ENCODE data around the gene FCHSD1.

The FCHSD1 gene

DNA sequence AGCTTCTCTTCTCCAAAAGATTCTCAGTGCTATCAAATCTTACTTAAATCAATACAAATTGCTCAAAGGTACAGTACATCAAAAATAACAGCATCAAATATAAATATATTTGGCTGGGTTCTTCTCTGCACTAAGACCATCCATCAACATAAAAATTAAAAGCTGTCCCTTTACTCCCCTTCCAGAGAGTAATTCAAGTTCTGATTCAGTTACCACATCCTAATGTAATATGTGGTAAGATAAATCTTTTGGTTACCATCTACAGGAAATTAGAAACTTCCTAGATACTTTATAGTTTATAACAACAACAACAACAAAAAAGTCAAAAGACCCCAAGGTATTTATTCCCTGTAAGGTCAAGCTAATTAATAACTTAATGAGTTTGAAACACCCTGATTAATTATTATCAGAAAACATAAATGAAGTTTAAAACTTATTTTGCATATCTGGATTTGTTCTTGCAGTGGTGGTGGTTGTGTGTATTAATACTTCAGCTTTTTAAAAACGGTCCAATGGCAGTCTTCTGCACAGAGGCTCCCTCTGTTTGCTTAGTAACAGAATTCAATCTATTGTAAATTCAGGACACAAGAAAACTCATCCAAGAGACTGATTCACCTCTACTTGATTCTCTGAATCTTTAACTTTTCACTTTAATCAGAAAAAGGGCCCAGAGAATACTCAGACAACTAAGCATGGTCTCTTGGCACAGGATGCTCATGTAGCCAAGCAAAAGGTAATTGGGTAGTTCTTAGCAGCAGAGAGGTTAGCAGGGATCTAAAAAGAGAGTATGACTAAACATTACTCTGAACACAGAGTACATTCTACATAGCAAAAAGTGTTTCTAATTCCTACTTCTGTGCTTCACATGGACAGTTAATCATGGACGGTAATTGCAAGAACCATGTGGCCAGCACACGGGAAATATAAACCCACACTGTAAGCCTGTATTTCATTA is 52.5 kb downstream of the FCHSD1 start:
- WGBS (ENCODE audit: extremely low coverage, insufficient coverage, low lambda C conversion rate) = no CpG with 5 or more reads among the region's 3 CpGs
- H4K5ac ChIP-seq (ENCODE audit: low read length) = no peak overlapping the region
- no peaks in the 10 kb centered on the region for H3K27me3 ChIP-seq (ENCODE audit: insufficient read depth, low read length, poor library complexity)
- H3K36me3 ChIP-seq (ENCODE audit: control insufficient read depth, insufficient read depth, low read length) = no peaks in the 10 kb centered on the region
- no peak for DNase-seq
- no peak overlapping the region for H3K4me3 ChIP-seq (ENCODE audit: low read length)
- H3K4me1 ChIP-seq (ENCODE audit: control insufficient read depth, low read depth, low read length) = no peaks in the 10 kb centered on the region
- H3K9ac ChIP-seq (ENCODE audit: low read length) = no peak overlapping the region
- H3K4me2 ChIP-seq (ENCODE audit: low read length) = no peak overlapping the region
- H2AK5ac ChIP-seq (ENCODE audit: low read length) = no peak overlapping the region
- no peak overlapping the region for H2BK120ac ChIP-seq (ENCODE audit: low read depth, low read length)
- peaks cover 20% of the 10 kb centered on the region for H3K79me1 ChIP-seq (ENCODE audit: low read length)
- H3K23ac ChIP-seq (ENCODE audit: low read length) = no peak overlapping the region
- H3K56ac ChIP-seq (ENCODE audit: low read length) = no peak overlapping the region
- no peak overlapping the region for H2BK5ac ChIP-seq (ENCODE audit: low read length)
- H3K18ac ChIP-seq (ENCODE audit: low read length) = no peak overlapping the region
- no peak overlapping the region for H3K4ac ChIP-seq (ENCODE audit: low read depth, low read length)
- no peak overlapping the region for H4K8ac ChIP-seq (ENCODE audit: low read depth, low read length)
- H3K79me2 ChIP-seq (ENCODE audit: control insufficient read depth, insufficient read depth, low read length) = peaks cover 42% of the 10 kb centered on the region
- H2BK15ac ChIP-seq (replicated peaks; ENCODE audit: low read depth) = no peak overlapping the region
- no peak overlapping the region for H3K27ac ChIP-seq (ENCODE audit: low read depth, low read length)

DNA sequence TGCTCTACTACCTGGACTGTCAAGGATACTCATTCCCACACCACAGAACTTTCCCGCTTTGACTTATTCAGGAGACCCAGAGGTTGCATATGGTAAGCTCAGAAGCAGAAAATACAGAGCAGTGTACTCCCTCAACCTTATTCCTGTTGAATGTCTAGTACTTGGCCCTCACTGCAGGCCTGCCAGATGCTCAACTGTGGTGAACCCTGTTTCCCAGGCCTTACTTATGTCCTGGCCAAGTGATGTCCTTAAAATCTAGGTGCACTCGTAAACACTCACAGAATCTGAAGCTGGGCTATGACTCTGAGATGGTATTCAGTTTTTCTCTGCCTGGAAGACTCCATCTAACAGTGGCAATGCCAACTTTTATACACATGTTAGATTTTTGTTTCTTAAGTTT is 53.4 kb downstream of the FCHSD1 start:
- Histone ChIP-seq H3K79me2 (ENCODE audit: control insufficient read depth, insufficient read depth, low read length) (peaks cover 39% of the 10 kb centered on the region), H2AK5ac (ENCODE audit: low read length) (no peak overlapping the region), H3K4me3 (ENCODE audit: low read length) (no peak overlapping the region), H3K27me3 (ENCODE audit: insufficient read depth, low read length, poor library complexity) (no peaks in the 10 kb centered on the region), H4K5ac (ENCODE audit: low read length) (no peak overlapping the region), H3K23ac (ENCODE audit: low read length) (no peak overlapping the region), H3K56ac (ENCODE audit: low read length) (no peak overlapping the region), H2BK120ac (ENCODE audit: low read depth, low read length) (no peak overlapping the region), H3K9ac (ENCODE audit: low read length) (no peak overlapping the region), H3K79me1 (ENCODE audit: low read length) (peaks cover 22% of the 10 kb centered on the region), H2BK15ac (replicated peaks; ENCODE audit: low read depth) (no peak overlapping the region), H3K27ac (ENCODE audit: low read depth, low read length) (no peak overlapping the region), H4K8ac (ENCODE audit: low read depth, low read length) (no peak overlapping the region), H2BK5ac (ENCODE audit: low read length) (no peak overlapping the region), H3K18ac (ENCODE audit: low read length) (no peak overlapping the region), H3K4ac (ENCODE audit: low read depth, low read length) (no peak overlapping the region), H3K4me1 (ENCODE audit: control insufficient read depth, low read depth, low read length) (no peaks in the 10 kb centered on the region), H3K36me3 (ENCODE audit: control insufficient read depth, insufficient read depth, low read length) (no peaks in the 10 kb centered on the region), H3K4me2 (ENCODE audit: low read length) (no peak overlapping the region)
- DNase-seq = no peak
- WGBS (ENCODE audit: extremely low coverage, insufficient coverage, low lambda C conversion rate) = no CpG with 5 or more reads among the region's 2 CpGs

DNA sequence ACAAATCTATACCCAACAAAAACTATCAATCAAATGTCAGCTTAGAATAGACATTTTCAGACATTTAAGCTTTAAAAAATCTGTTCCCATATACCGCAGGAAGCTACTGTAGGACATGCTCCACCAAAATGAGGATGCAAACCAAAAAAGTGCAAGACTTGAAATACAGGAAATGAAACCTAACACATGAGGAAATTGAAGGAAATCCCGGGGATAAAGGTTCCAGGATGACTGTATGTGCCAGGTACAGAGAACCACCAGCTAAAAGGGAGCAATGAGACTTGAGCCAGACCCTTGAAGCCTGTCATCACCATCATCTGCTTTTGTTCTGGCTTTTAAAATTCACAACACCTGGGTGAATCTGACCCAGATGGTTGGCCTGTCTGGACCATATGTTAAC is 53.8 kb downstream of the FCHSD1 start:
- Histone ChIP-seq H3K56ac (ENCODE audit: low read length) (no peak overlapping the region), H3K18ac (ENCODE audit: low read length) (no peak overlapping the region), H4K5ac (ENCODE audit: low read length) (no peak overlapping the region), H3K9ac (ENCODE audit: low read length) (no peak overlapping the region), H2BK120ac (ENCODE audit: low read depth, low read length) (no peak overlapping the region), H3K27me3 (ENCODE audit: insufficient read depth, low read length, poor library complexity) (no peaks in the 10 kb centered on the region), H3K36me3 (ENCODE audit: control insufficient read depth, insufficient read depth, low read length) (no peaks in the 10 kb centered on the region), H2BK15ac (replicated peaks; ENCODE audit: low read depth) (no peak overlapping the region), H4K8ac (ENCODE audit: low read depth, low read length) (no peak overlapping the region), H2BK5ac (ENCODE audit: low read length) (no peak overlapping the region), H3K4ac (ENCODE audit: low read depth, low read length) (no peak overlapping the region), H3K79me2 (ENCODE audit: control insufficient read depth, insufficient read depth, low read length) (peaks cover 36% of the 10 kb centered on the region), H3K4me2 (ENCODE audit: low read length) (no peak overlapping the region), H2AK5ac (ENCODE audit: low read length) (no peak overlapping the region), H3K27ac (ENCODE audit: low read depth, low read length) (no peak overlapping the region), H3K4me1 (ENCODE audit: control insufficient read depth, low read depth, low read length) (no peaks in the 10 kb centered on the region), H3K79me1 (ENCODE audit: low read length) (peaks cover 20% of the 10 kb centered on the region), H3K23ac (ENCODE audit: low read length) (no peak overlapping the region), H3K4me3 (ENCODE audit: low read length) (no peak overlapping the region)
- no peak for DNase-seq
- no CpG with 5 or more reads among the region's 2 CpGs for WGBS (ENCODE audit: extremely low coverage, insufficient coverage, low lambda C conversion rate)

DNA sequence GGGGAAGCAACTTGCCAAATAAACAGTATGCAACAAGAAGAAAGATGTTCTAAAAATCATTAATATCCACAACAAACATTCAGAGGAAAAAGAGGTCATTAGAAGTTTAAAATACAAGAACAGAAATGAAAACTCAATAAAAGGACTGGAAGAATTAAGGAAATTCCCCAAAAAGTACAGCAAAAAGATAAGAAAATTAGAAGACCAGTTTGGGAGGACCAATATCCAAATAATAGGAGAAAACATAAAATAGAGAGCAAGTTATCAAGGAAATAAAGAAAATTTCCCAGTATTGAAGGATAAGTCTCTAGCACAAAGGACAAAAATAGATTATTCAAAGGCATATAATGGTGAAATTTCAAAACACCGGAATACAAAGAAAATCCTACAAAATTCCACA is 54.4 kb downstream of the FCHSD1 start:
- H3K9ac ChIP-seq (ENCODE audit: low read length) = no peak overlapping the region
- no peak overlapping the region for H3K56ac ChIP-seq (ENCODE audit: low read length)
- no peak overlapping the region for H3K18ac ChIP-seq (ENCODE audit: low read length)
- H4K5ac ChIP-seq (ENCODE audit: low read length) = no peak overlapping the region
- WGBS (ENCODE audit: extremely low coverage, insufficient coverage, low lambda C conversion rate) = no CpG with 5 or more reads among the region's 1 CpG
- no peak overlapping the region for H3K4me3 ChIP-seq (ENCODE audit: low read length)
- H3K23ac ChIP-seq (ENCODE audit: low read length) = no peak overlapping the region
- no peak overlapping the region for H2AK5ac ChIP-seq (ENCODE audit: low read length)
- no peak for DNase-seq
- no peak overlapping the region for H2BK120ac ChIP-seq (ENCODE audit: low read depth, low read length)
- no peak overlapping the region for H3K4ac ChIP-seq (ENCODE audit: low read depth, low read length)
- peaks cover 18% of the 10 kb centered on the region for H3K79me1 ChIP-seq (ENCODE audit: low read length)
- H2BK15ac ChIP-seq (replicated peaks; ENCODE audit: low read depth) = no peak overlapping the region
- no peaks in the 10 kb centered on the region for H3K4me1 ChIP-seq (ENCODE audit: control insufficient read depth, low read depth, low read length)
- H3K27ac ChIP-seq (ENCODE audit: low read depth, low read length) = no peak overlapping the region
- H3K79me2 ChIP-seq (ENCODE audit: control insufficient read depth, insufficient read depth, low read length) = peaks cover 32% of the 10 kb centered on the region
- no peak overlapping the region for H4K8ac ChIP-seq (ENCODE audit: low read depth, low read length)
- no peaks in the 10 kb centered on the region for H3K27me3 ChIP-seq (ENCODE audit: insufficient read depth, low read length, poor library complexity)
- no peak overlapping the region for H3K4me2 ChIP-seq (ENCODE audit: low read length)
- no peaks in the 10 kb centered on the region for H3K36me3 ChIP-seq (ENCODE audit: control insufficient read depth, insufficient read depth, low read length)
- H2BK5ac ChIP-seq (ENCODE audit: low read length) = no peak overlapping the region

- no peaks in the 10 kb centered on the region for H3K4me1 ChIP-seq (ENCODE audit: control insufficient read depth, low read depth, low read length)
- no peak overlapping the region for H2BK5ac ChIP-seq (ENCODE audit: low read length)
- peaks cover 17% of the 10 kb centered on the region for H3K79me1 ChIP-seq (ENCODE audit: low read length)
- no peak overlapping the region for H4K8ac ChIP-seq (ENCODE audit: low read depth, low read length)
- no peak overlapping the region for H3K23ac ChIP-seq (ENCODE audit: low read length)
- H3K36me3 ChIP-seq (ENCODE audit: control insufficient read depth, insufficient read depth, low read length) = no peaks in the 10 kb centered on the region
- no peak overlapping the region for H2AK5ac ChIP-seq (ENCODE audit: low read length)
- no peak overlapping the region for H4K5ac ChIP-seq (ENCODE audit: low read length)
- no peak overlapping the region for H3K27ac ChIP-seq (ENCODE audit: low read depth, low read length)
- no peak overlapping the region for H3K4ac ChIP-seq (ENCODE audit: low read depth, low read length)
- H3K4me3 ChIP-seq (ENCODE audit: low read length) = no peak overlapping the region
- no peak overlapping the region for H3K4me2 ChIP-seq (ENCODE audit: low read length)
- H2BK120ac ChIP-seq (ENCODE audit: low read depth, low read length) = no peak overlapping the region
- WGBS (ENCODE audit: extremely low coverage, insufficient coverage, low lambda C conversion rate) = no CpG with 5 or more reads among the region's 2 CpGs
- no peak overlapping the region for H2BK15ac ChIP-seq (replicated peaks; ENCODE audit: low read depth)
- no peak overlapping the region for H3K18ac ChIP-seq (ENCODE audit: low read length)
- H3K56ac ChIP-seq (ENCODE audit: low read length) = no peak overlapping the region
- no peaks in the 10 kb centered on the region for H3K27me3 ChIP-seq (ENCODE audit: insufficient read depth, low read length, poor library complexity)
- H3K9ac ChIP-seq (ENCODE audit: low read length) = no peak overlapping the region
- H3K79me2 ChIP-seq (ENCODE audit: control insufficient read depth, insufficient read depth, low read length) = peaks cover 23% of the 10 kb centered on the region
- no peak for DNase-seq
Measured at GRCh38 chr5:141590127-141590526, 61.1 kb downstream of the FCHSD1 start.

All from mesendoderm (in vitro differentiated cells).